K562 (cell line): Measurements from ENCODE around the gene PPP1R12B. TPM values are rescaled to one million over a fixed set of nuclear protein-coding genes. Genes with fewer than 3 reads are reported as not detected.
A peak's percentile ranks its signal among the peaks of the same experiment; 100 is the strongest.
"Not testable (repeated sequence)": the region's sequence is repeated elsewhere in the genome, so short reads cannot be mapped to it uniquely, and the experiment has no call there.

Experiments
- ATAC-seq: fragments of 200-7000 bp; cut with Tn5 transposase; 3 replicates; pipeline ENCODE4 v1.9.1; 2020; ENCODE audit warnings: moderate library complexity
- BruUV-seq: library from RNA; stranded (reverse); fragments of 400-500 nt; replicated peaks from 2 replicates; lab custom pipeline; 2021; lab: Mats Ljungman, UMichigan
- CTCF ChIA-PET: fragments of 300-600 bp; formaldehyde crosslinking; extraction: SDS; loops from one replicate; lab custom pipeline; 2021; ENCODE audit warnings: low intra/inter-chr PET ratio; lab: Yijun Ruan, JAX
- POLR2A ChIA-PET: fragments of 300-600, 350-650 bp; sonication (Branson Sonifier 250); formaldehyde crosslinking; extraction: SDS; loops from one replicate; lab custom pipeline; 2021; ENCODE audit warnings: antibody characterized with exemption, inconsistent platforms; lab: Yijun Ruan, JAX
- DNase-seq, 4 experiments: peaks; one replicate each; pipeline versions ENCODE4 v3.0.0 to v3.0.0-alpha.2; 2011 to 2018; ENCODE audit warnings: low spot score in 3 of 4, mixed read lengths in 3 of 4; ENCODE audit errors: extremely low read depth in 1 of 4
- FAIRE-seq: peaks from 2 replicates; lab custom pipeline; 2011; peaks lifted over from hg19 to GRCh38; lab: Jason Lieb, UNC
- H2AFZ ChIP-seq: 2 replicates; pipeline ENCODE4 v1.6.0; 2011; ENCODE audit warnings: low read depth, low read length, control low read depth, inconsistent platforms
- H3K27ac ChIP-seq: fragments of 200-600 bp; 3 replicates; pipeline ENCODE4 v1.8.0; 2011; ENCODE audit warnings: low read depth, mild to moderate bottlenecking, control low read depth, inconsistent platforms, low read length, moderate library complexity, mixed read lengths; ENCODE audit errors: extremely low read depth
- H3K27me3 ChIP-seq, 2 experiments: fragments of 300-600 bp in 1 of 2; 2 replicates in 1 of 2; 3 replicates in 1 of 2; pipeline versions ENCODE4 v1.6.0 to v1.8.0; 2011; ENCODE audit warnings: inconsistent platforms in 2 of 2, low read length in 2 of 2, mild to moderate bottlenecking in 1 of 2, mixed read lengths in 1 of 2, moderate library complexity in 1 of 2; ENCODE audit not compliant: control insufficient read depth in 2 of 2, insufficient read depth in 2 of 2
- H3K36me3 ChIP-seq: fragments of 300-600 bp; 3 replicates; pipeline ENCODE4 v1.8.0; 2011; ENCODE audit warnings: mild to moderate bottlenecking, low read length, inconsistent platforms; ENCODE audit not compliant: control insufficient read depth, insufficient read depth
- H3K4me1 ChIP-seq, 2 experiments: fragments of 200-600 bp in 1 of 2; replicated peaks in 1 of 2; 2 replicates in 1 of 2; 3 replicates in 1 of 2; pipeline versions ENCODE4 v1.5.1 to v1.8.0; 2011; ENCODE audit warnings: inconsistent platforms in 2 of 2, low read length in 2 of 2, mild to moderate bottlenecking in 1 of 2, mixed read lengths in 1 of 2, moderate library complexity in 1 of 2; ENCODE audit not compliant: control insufficient read depth in 2 of 2, insufficient read depth in 2 of 2
- H3K4me2 ChIP-seq: 2 replicates; pipeline ENCODE4 v1.6.1; 2011; ENCODE audit warnings: low read length, control low read depth, inconsistent platforms, mixed read lengths; ENCODE audit not compliant: insufficient read depth
- H3K4me3 ChIP-seq: fragments of 200-600 bp; sonication (generic), shearing (Covaris generic); 2 replicates; pipeline ENCODE4 v1.5.1; 2016; ENCODE audit warnings: control low read depth, inconsistent platforms
- H3K79me2 ChIP-seq: fragments of 200-600 bp; 3 replicates; pipeline ENCODE4 v1.8.0; 2011; ENCODE audit warnings: low read length, inconsistent platforms; ENCODE audit not compliant: control insufficient read depth, insufficient read depth
- H3K9ac ChIP-seq, 2 experiments: 2 replicates each; pipeline versions ENCODE4 v1.6.0 to v1.6.1; 2011; ENCODE audit warnings: low read depth in 2 of 2, low read length in 2 of 2, control low read depth in 1 of 2, inconsistent platforms in 1 of 2, mild to moderate bottlenecking in 1 of 2, mixed read lengths in 1 of 2; ENCODE audit not compliant: insufficient read depth in 1 of 2
- H3K9me1 ChIP-seq: one replicate; pipeline ENCODE4 v1.6.0; 2011; ENCODE audit warnings: inconsistent platforms, mild to moderate bottlenecking, low read length, moderate library complexity; ENCODE audit not compliant: control insufficient read depth, insufficient read depth
- H3K9me3 ChIP-seq: replicated peaks from 2 replicates; pipeline ENCODE4 v1.5.1; 2011; ENCODE audit warnings: low read depth, low read length, inconsistent platforms; ENCODE audit not compliant: control insufficient read depth, insufficient read depth
- H4K20me1 ChIP-seq: replicated peaks from 2 replicates; pipeline ENCODE4 v1.6.1; 2011; ENCODE audit warnings: low read length, inconsistent platforms, mixed read lengths; ENCODE audit not compliant: control insufficient read depth, insufficient read depth
- CBFA2T2 ChIP-seq: fragments of 450-650 bp; conservative IDR thresholded peaks from 2 replicates; pipeline ENCODE4 v1.6.1; 2017; ENCODE audit warnings: mild to moderate bottlenecking
- CBFA2T3 ChIP-seq: fragments of 450-650 bp; IDR thresholded peaks from 2 replicates; pipeline ENCODE4 v1.6.1; 2017
- PBX2 ChIP-seq, 2 experiments: IDR thresholded peaks in 1 of 2; conservative IDR thresholded peaks in 1 of 2; 2 replicates each; pipeline ENCODE4 v1.6.1; 2016; ENCODE audit warnings: low read depth in 2 of 2, mild to moderate bottlenecking in 1 of 2, missing compliant biosample characterization in 1 of 2, missing genetic modification characterization in 1 of 2, moderate library complexity in 1 of 2
- TCF3 ChIP-seq: sonication (generic); formaldehyde crosslinking; IDR thresholded peaks from 2 replicates; pipeline ENCODE4 v1.4.0; 2020; ENCODE audit warnings: mild to moderate bottlenecking, missing genetic modification reagents
- WGBS: fragments of 100-300 bp; shearing (Covaris generic); methylation state at CpG from one replicate; pipeline ENCODE4 v1.1.6; 2016; ENCODE audit warnings: low coverage, mixed read lengths; ENCODE audit not compliant: insufficient coverage; ENCODE audit errors: missing lambda C conversion rate; 5-methylcytosine and 5-hydroxymethylcytosine counted together
- in situ Hi-C: fragments of 300-500 bp; cut with MboI; formaldehyde crosslinking; loops from 4 replicates; pipeline ENCODE4 v1.15.0; 2018; ENCODE audit warnings: inconsistent platforms, mixed read lengths
- intact Hi-C: fragments of 100-400 bp; cut with micrococcal nuclease; formaldehyde crosslinking; loops from 2 replicates; pipeline ENCODE4 v1.14.2; 2022
- polyA plus RNA-seq, 8 experiments: library from polyadenylated mRNA; depleted of rRNA in 4 of 8; stranded (reverse) in 5 of 8; unstranded in 3 of 8; fragments of >200 nt; fragmentation: Nextera tagmentation in 2 of 8; fragmentation: Illumina TruSeq in 1 of 8; extraction: Ambion mirVana in 2 of 8; extraction: Trizol in 1 of 8; gene quantifications; 2 replicates each; pipeline versions ENCODE4 v1.2.1 to v1.2.3, GENCODE V29; 2011 to 2014; ENCODE audit warnings: inconsistent platforms in 1 of 8, missing spikeins in 1 of 8
- total RNA-seq, 7 experiments: library from RNA; depleted of rRNA in 6 of 7; stranded (reverse); fragments of >200 nt in 6 of 7; fragmentation: Illumina TruSeq in 2 of 7; extraction: Trizol in 2 of 7; gene quantifications; 2 replicates each; pipeline versions ENCODE4 v1.2.1 to v1.2.3, GENCODE V29; 2011 to 2021; ENCODE audit warnings: low replicate concordance in 1 of 7
- TF ChIP-seq, protein P1 (sequence below): sonication (generic); formaldehyde crosslinking; IDR thresholded peaks from 2 replicates; pipeline ENCODE4 v1.8.0; 2022; ENCODE audit warnings: missing genetic modification reagents, mild to moderate bottlenecking, moderate library complexity, borderline replicate concordance

Gene PPP1R12B
- total and polyA plus RNA-seq, 9 of the 15 experiments (the other 6 are each of a cell fraction or from before 2014, with no cell fraction given): 0.73 to 16.9 (median 13.6) TPM

- intact Hi-C loops; H3K4me2 ChIP-seq; H3K4me3 ChIP-seq; H2AFZ ChIP-seq; BruUV-seq; POLR2A ChIA-PET; H3K9me3 ChIP-seq; H3K4me1 ChIP-seq; CTCF ChIA-PET; TF ChIP-seq PBX2 (CRISPR knock-in tag; IDR thresholded peaks at IDR 0.05; ENCODE audit: low read depth): not testable (repeated sequence)
- H3K27me3 ChIP-seq: peaks cover 10 to 56% of the 10 kb centered on the region in 2 experiments; a peak in 4 of 5 replicates
- 3% methylated on average over 11 of the region's 11 CpGs for WGBS
- TF ChIP-seq CBFA2T2: 0 out of 2 replicates have a peak, but pooled peaks have one; percentile 21
- TF ChIP-seq CBFA2T3: peak; percentile 34; the same call in 1 of the 2 replicates
- peak; percentile 42; the same call in 1 of the 2 replicates for TF ChIP-seq PBX2 (tag; conservative IDR thresholded peaks at IDR 0.05; ENCODE audit: low read depth)
- TF ChIP-seq, protein P1, sequence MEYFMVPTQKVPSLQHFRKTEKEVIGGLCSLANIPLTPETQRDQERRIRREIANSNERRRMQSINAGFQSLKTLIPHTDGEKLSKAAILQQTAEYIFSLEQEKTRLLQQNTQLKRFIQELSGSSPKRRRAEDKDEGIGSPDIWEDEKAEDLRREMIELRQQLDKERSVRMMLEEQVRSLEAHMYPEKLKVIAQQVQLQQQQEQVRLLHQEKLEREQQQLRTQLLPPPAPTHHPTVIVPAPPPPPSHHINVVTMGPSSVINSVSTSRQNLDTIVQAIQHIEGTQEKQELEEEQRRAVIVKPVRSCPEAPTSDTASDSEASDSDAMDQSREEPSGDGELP: peak; percentile 51; the same call in 1 of the 2 replicates
- TF ChIP-seq TCF3: peak; percentile 28; the same call in 1 of the 2 replicates
- TF ChIP-seq, all 486 proteins: peak for 5; not testable (repeated sequence) for 481
- H3K79me2 ChIP-seq, ATAC-seq, H3K36me3 ChIP-seq, FAIRE-seq, H3K27ac ChIP-seq, H3K9me1 ChIP-seq, H3K9ac ChIP-seq, in situ Hi-C loops, H4K20me1 ChIP-seq, DNase-seq: not testable (repeated sequence)
Observed at GRCh38 chr1:202619012-202619411, 270.5 kb downstream of the PPP1R12B start.
